Measurements from ENCODE around the gene ZNF84.

GRCh38 chr12:133046698-133047097, 9.4 kb downstream of the ZNF84 start:
- TF ChIP-seq FOXM1 (IDR thresholded peaks at IDR 0.05; ENCODE audit: borderline replicate concordance) = no peak
- no peak for TF ChIP-seq PKNOX1 (IDR thresholded peaks at IDR 0.05)
- no peak for TF ChIP-seq CTBP1 (IDR thresholded peaks at IDR 0.05; ENCODE audit: borderline replicate concordance)

All from HEK293T (cell line).